SK-N-MC (cell line): ENCODE results near the gene KLHL29.

Source experiments
- EZH2 ChIP-seq: fragments of 200-600 bp; sonication (generic); IDR thresholded peaks from one replicate; pipeline ENCODE4 v1.6.1; 2017; ENCODE audit warnings: antibody characterized with exemption
- POLR2AphosphoS5 ChIP-seq: IDR thresholded peaks from 2 replicates; pipeline ENCODE4 v1.6.1; 2012; ENCODE audit warnings: mild to moderate bottlenecking, low read depth, low read length, borderline replicate concordance

GRCh38 chr2:23686405-23687029 is 301.5 kb downstream of the KLHL29 start:
- TF ChIP-seq EZH2 (no peak), POLR2AphosphoS5 (no peak)
